ENCODE measurements around the gene TEX11. TPM values are rescaled to one million over a fixed set of nuclear protein-coding genes. Genes with fewer than 3 reads are reported as not detected.
"Not testable (repeated sequence)": the region's sequence is repeated elsewhere in the genome, so short reads cannot be mapped to it uniquely, and the experiment has no call there.

TEX11 gene
- polyA plus RNA-seq, 1 donor = 0.09 TPM

GRCh38 chrX:70769659-70770227 lies 138.8 kb downstream of the TEX11 start:
- no CpG with 5 or more reads among the region's 3 CpGs for WGBS (ENCODE audit: insufficient coverage, low lambda C conversion rate)
- H3K27ac ChIP-seq (ENCODE audit: low read length) = no peak overlapping the region
- no peaks in the 10 kb centered on the region for H3K4me1 ChIP-seq (ENCODE audit: control insufficient read depth, insufficient read depth, low read length)
- no peaks in the 10 kb centered on the region for H3K36me3 ChIP-seq (ENCODE audit: control insufficient read depth, insufficient read depth, low read length)
- no peak overlapping the region for H3K4me3 ChIP-seq (ENCODE audit: low read length)
- no peaks in the 10 kb centered on the region for H3K9me3 ChIP-seq (ENCODE audit: control insufficient read depth, low read depth, low read length)
- peak in 1 of 2 donors; percentile 1 for DNase-seq
- H3K27me3 ChIP-seq (ENCODE audit: control insufficient read depth, insufficient read depth, low read length) = no peaks in the 10 kb centered on the region

- no peak overlapping the region for H3K4me3 ChIP-seq (ENCODE audit: low read length)
- no peaks in the 10 kb centered on the region for H3K4me1 ChIP-seq (ENCODE audit: control insufficient read depth, insufficient read depth, low read length)
- no peaks in the 10 kb centered on the region for H3K9me3 ChIP-seq (ENCODE audit: control insufficient read depth, low read depth, low read length)
- DNase-seq = no peak
- no CpG with 5 or more reads among the region's 10 CpGs for WGBS (ENCODE audit: insufficient coverage, low lambda C conversion rate)
- H3K36me3 ChIP-seq (ENCODE audit: control insufficient read depth, insufficient read depth, low read length) = no peaks in the 10 kb centered on the region
- no peaks in the 10 kb centered on the region for H3K27me3 ChIP-seq (ENCODE audit: control insufficient read depth, insufficient read depth, low read length)
- no peak overlapping the region for H3K27ac ChIP-seq (ENCODE audit: low read length)
These were observed 146.2 kb downstream of the TEX11 start for GRCh38 chrX:70762285-70762684.

- Histone ChIP-seq H3K4me3 (ENCODE audit: low read length) (no peak overlapping the region), H3K9me3 (ENCODE audit: control insufficient read depth, low read depth, low read length) (no peaks in the 10 kb centered on the region), H3K36me3 (ENCODE audit: control insufficient read depth, insufficient read depth, low read length) (no peaks in the 10 kb centered on the region), H3K27me3 (ENCODE audit: control insufficient read depth, insufficient read depth, low read length) (no peaks in the 10 kb centered on the region), H3K27ac (ENCODE audit: low read length) (no peak overlapping the region), H3K4me1 (ENCODE audit: control insufficient read depth, insufficient read depth, low read length) (no peaks in the 10 kb centered on the region)
- no peak for DNase-seq
- WGBS (ENCODE audit: insufficient coverage, low lambda C conversion rate) = no CpG with 5 or more reads among the region's 12 CpGs
These were observed 152.7 kb downstream of the TEX11 start for GRCh38 chrX:70755850-70756249.

GRCh38 chrX:70754169-70754848 lies 154.2 kb downstream of the TEX11 start:
- Histone ChIP-seq H3K9me3 (ENCODE audit: control insufficient read depth, low read depth, low read length) (no peaks in the 10 kb centered on the region), H3K36me3 (ENCODE audit: control insufficient read depth, insufficient read depth, low read length) (no peaks in the 10 kb centered on the region), H3K4me1 (ENCODE audit: control insufficient read depth, insufficient read depth, low read length) (no peaks in the 10 kb centered on the region), H3K27ac (ENCODE audit: low read length) (no peak overlapping the region), H3K27me3 (ENCODE audit: control insufficient read depth, insufficient read depth, low read length) (no peaks in the 10 kb centered on the region), H3K4me3 (ENCODE audit: low read length) (no peak overlapping the region)
- no peak for DNase-seq
- no CpG with 5 or more reads among the region's 2 CpGs for WGBS (ENCODE audit: insufficient coverage, low lambda C conversion rate)

- not testable (repeated sequence) for DNase-seq; H3K4me1 ChIP-seq (ENCODE audit: control insufficient read depth, insufficient read depth, low read length); H3K27me3 ChIP-seq (ENCODE audit: control insufficient read depth, insufficient read depth, low read length); H3K27ac ChIP-seq (ENCODE audit: low read length); H3K9me3 ChIP-seq (ENCODE audit: control insufficient read depth, low read depth, low read length); H3K36me3 ChIP-seq (ENCODE audit: control insufficient read depth, insufficient read depth, low read length); H3K4me3 ChIP-seq (ENCODE audit: low read length)
- no CpG with 5 or more reads among the region's 5 CpGs for WGBS (ENCODE audit: insufficient coverage, low lambda C conversion rate)
These were observed 174.7 kb downstream of the TEX11 start for GRCh38 chrX:70733774-70734173.

- H3K4me3 ChIP-seq (ENCODE audit: low read length); DNase-seq; H3K4me1 ChIP-seq (ENCODE audit: control insufficient read depth, insufficient read depth, low read length); H3K36me3 ChIP-seq (ENCODE audit: control insufficient read depth, insufficient read depth, low read length); H3K27ac ChIP-seq (ENCODE audit: low read length); H3K27me3 ChIP-seq (ENCODE audit: control insufficient read depth, insufficient read depth, low read length); H3K9me3 ChIP-seq (ENCODE audit: control insufficient read depth, low read depth, low read length): not testable (repeated sequence)
- no CpG with 5 or more reads among the region's 1 CpG for WGBS (ENCODE audit: insufficient coverage, low lambda C conversion rate)
These were observed 180.6 kb downstream of the TEX11 start for GRCh38 chrX:70727961-70728360.

GRCh38 chrX:70720721-70721120 lies 187.8 kb downstream of the TEX11 start:
- H3K27ac ChIP-seq (ENCODE audit: low read length) = no peak overlapping the region
- H3K4me1 ChIP-seq (ENCODE audit: control insufficient read depth, insufficient read depth, low read length) = no peaks in the 10 kb centered on the region
- peak in 1 of 2 donors; percentile 0 for DNase-seq
- no CpG with 5 or more reads among the region's 2 CpGs for WGBS (ENCODE audit: insufficient coverage, low lambda C conversion rate)
- H3K36me3 ChIP-seq (ENCODE audit: control insufficient read depth, insufficient read depth, low read length) = no peaks in the 10 kb centered on the region
- no peaks in the 10 kb centered on the region for H3K27me3 ChIP-seq (ENCODE audit: control insufficient read depth, insufficient read depth, low read length)
- H3K4me3 ChIP-seq (ENCODE audit: low read length) = no peak overlapping the region
- H3K9me3 ChIP-seq (ENCODE audit: control insufficient read depth, low read depth, low read length) = no peaks in the 10 kb centered on the region

- not testable (repeated sequence) for H3K4me1 ChIP-seq (ENCODE audit: control insufficient read depth, insufficient read depth, low read length); DNase-seq; H3K4me3 ChIP-seq (ENCODE audit: low read length); H3K9me3 ChIP-seq (ENCODE audit: control insufficient read depth, low read depth, low read length); H3K36me3 ChIP-seq (ENCODE audit: control insufficient read depth, insufficient read depth, low read length); H3K27me3 ChIP-seq (ENCODE audit: control insufficient read depth, insufficient read depth, low read length); H3K27ac ChIP-seq (ENCODE audit: low read length)
- WGBS (ENCODE audit: insufficient coverage, low lambda C conversion rate) = no CpG with 5 or more reads among the region's 3 CpGs
These were observed 197.2 kb downstream of the TEX11 start for GRCh38 chrX:70711336-70711735.

GRCh38 chrX:70694339-70695122 lies 214.0 kb downstream of the TEX11 start:
- Histone ChIP-seq H3K27me3 (ENCODE audit: control insufficient read depth, insufficient read depth, low read length) (no peaks in the 10 kb centered on the region), H3K9me3 (ENCODE audit: control insufficient read depth, low read depth, low read length) (no peaks in the 10 kb centered on the region), H3K4me3 (ENCODE audit: low read length) (no peak overlapping the region), H3K4me1 (ENCODE audit: control insufficient read depth, insufficient read depth, low read length) (no peaks in the 10 kb centered on the region), H3K36me3 (ENCODE audit: control insufficient read depth, insufficient read depth, low read length) (no peaks in the 10 kb centered on the region), H3K27ac (ENCODE audit: low read length) (no peak overlapping the region)
- no CpG with 5 or more reads among the region's 3 CpGs for WGBS (ENCODE audit: insufficient coverage, low lambda C conversion rate)
- no peak for DNase-seq

GRCh38 chrX:70679455-70679854 lies 229.1 kb downstream of the TEX11 start:
- H3K36me3 ChIP-seq (ENCODE audit: control insufficient read depth, insufficient read depth, low read length); DNase-seq; H3K4me3 ChIP-seq (ENCODE audit: low read length); H3K4me1 ChIP-seq (ENCODE audit: control insufficient read depth, insufficient read depth, low read length); H3K9me3 ChIP-seq (ENCODE audit: control insufficient read depth, low read depth, low read length); H3K27me3 ChIP-seq (ENCODE audit: control insufficient read depth, insufficient read depth, low read length); H3K27ac ChIP-seq (ENCODE audit: low read length): not testable (repeated sequence)
- WGBS (ENCODE audit: insufficient coverage, low lambda C conversion rate) = no CpG with 5 or more reads among the region's 33 CpGs

Measured in large intestine (tissue), 3 donors.